ENCODE measurements around the gene TIRAP. TPM values are rescaled to one million over a fixed set of nuclear protein-coding genes. Genes with fewer than 3 reads are reported as not detected.

The TIRAP gene
- total and polyA plus RNA-seq, 2 of the 8 experiments (the other 6 are each of a cell fraction or from before 2014, with no cell fraction given) = 5.3 TPM

DNA sequence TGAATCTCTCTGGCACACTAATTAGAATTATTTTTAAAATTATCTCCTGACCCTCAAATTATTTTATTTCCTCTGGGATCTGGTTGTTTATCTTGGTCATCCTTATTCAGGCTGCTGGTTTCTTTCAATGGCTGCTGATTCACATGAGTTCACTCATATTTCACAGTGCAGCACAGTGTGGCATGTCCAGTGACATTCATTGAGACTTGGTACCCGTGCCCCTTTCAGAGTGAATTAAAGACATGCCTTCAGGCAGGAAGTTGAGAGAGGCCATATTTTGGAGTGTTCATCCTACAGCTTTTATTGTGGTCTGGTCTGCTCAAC is 34.5 kb downstream of the TIRAP start:
- POLR2A ChIA-PET (ENCODE audit: partially characterized antibody) = interaction anchor here (1.0 kb wide), 1 partner anchor 12 kb away, joined by 3 read pairs; no protein-coding TSS in a partner anchor
- H3K4me2 ChIP-seq (ENCODE audit: insufficient read depth in 1 of 2, low read depth in 2 of 2, low read length in 2 of 2) = no peak overlapping the region
- no peak for TF ChIP-seq RAD21 (IDR thresholded peaks at IDR 0.05 in 1 of 2, conservative IDR thresholded peaks at IDR 0.05 in 1 of 2; ENCODE audit: low read depth in 2 of 2, low read length in 2 of 2)
- TF ChIP-seq, protein P1, sequence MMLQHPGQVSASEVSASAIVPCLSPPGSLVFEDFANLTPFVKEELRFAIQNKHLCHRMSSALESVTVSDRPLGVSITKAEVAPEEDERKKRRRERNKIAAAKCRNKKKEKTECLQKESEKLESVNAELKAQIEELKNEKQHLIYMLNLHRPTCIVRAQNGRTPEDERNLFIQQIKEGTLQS (IDR thresholded peaks at IDR 0.05; ENCODE audit: insufficient read depth, low read depth, low read length) = no peak
- TF ChIP-seq GABPA (IDR thresholded peaks at IDR 0.05; ENCODE audit: borderline replicate concordance, insufficient read depth, low read length) = no peak
- TF ChIP-seq JUND (IDR thresholded peaks at IDR 0.05; ENCODE audit: low read length) = no peak
- no peak for TF ChIP-seq HDAC6 (IDR thresholded peaks at IDR 0.05; ENCODE audit: low read depth, low read length)
- no peak for TF ChIP-seq RNF2 (IDR thresholded peaks at IDR 0.05; ENCODE audit: borderline replicate concordance, low read depth, low read length, missing control alignments, poor library complexity, severe bottlenecking)
- TF ChIP-seq SUZ12 (IDR thresholded peaks at IDR 0.05; ENCODE audit: low read length) = no peak
- no peak for TF ChIP-seq SIRT6 (IDR thresholded peaks at IDR 0.05; ENCODE audit: low read length)
- TF ChIP-seq TEAD4 (IDR thresholded peaks at IDR 0.05; ENCODE audit: low read depth, low read length) = no peak
- TF ChIP-seq RBBP5 (IDR thresholded peaks at IDR 0.05; ENCODE audit: borderline replicate concordance, low read depth, low read length) = no peak
- TF ChIP-seq BACH1 (IDR thresholded peaks at IDR 0.05; ENCODE audit: low read length) = no peak
- TF ChIP-seq FOSL1 (IDR thresholded peaks at IDR 0.05; ENCODE audit: insufficient read depth, low read depth, low read length) = no peak
- no peak for TF ChIP-seq RFX5 (IDR thresholded peaks at IDR 0.05; ENCODE audit: borderline replicate concordance, low read depth, low read length)

More for the DNA sequence above, 34.5 kb downstream of the TIRAP start:
- no peak overlapping the region for H2BK120ac ChIP-seq (replicated peaks; ENCODE audit: low read depth, low read length)
- no peak overlapping the region for H4K91ac ChIP-seq (replicated peaks; ENCODE audit: insufficient read length, low read length)
- H3K56ac ChIP-seq (replicated peaks; ENCODE audit: insufficient read length, low read depth, low read length) = no peak overlapping the region
- H3K4ac ChIP-seq (replicated peaks; ENCODE audit: insufficient read length, low read depth, low read length) = no peak overlapping the region
- 87% methylated on average over 1 of the region's 1 CpG; no CpG with 5 or more reads in 1 of the 2 experiments for WGBS, 2 experiments (ENCODE audit: extremely low coverage in 1 of 2, insufficient coverage in 1 of 2, insufficient read length in 1 of 2, insufficient replicate concordance in 2 of 2, low coverage in 1 of 2, low lambda C conversion rate in 2 of 2, missing lambda C conversion rate in 1 of 2)
- no peak overlapping the region for H2AK5ac ChIP-seq (ENCODE audit: low read depth, low read length)
- H3K79me1 ChIP-seq (ENCODE audit: low read depth, low read length) = peaks cover 2% of the 10 kb centered on the region; the same call in 1 of the 2 replicates
- H4K20me1 ChIP-seq (replicated peaks in 1 of 2; ENCODE audit: control insufficient read depth in 1 of 2, insufficient read depth in 2 of 2, low read length in 2 of 2) = no peaks in the 10 kb centered on the region
- H3K36me3 ChIP-seq (ENCODE audit: control insufficient read depth in 2 of 4, insufficient read depth in 4 of 4, low read length in 3 of 4) = peaks cover 0 to 4% (median 0%) of the 10 kb centered on the region in 4 experiments; a peak in 1 of 8 replicates
- H3K14ac ChIP-seq (ENCODE audit: insufficient read length) = no peak overlapping the region
- H3K27ac ChIP-seq (ENCODE audit: low read depth, low read length) = no peak overlapping the region
- H3K4me3 ChIP-seq (ENCODE audit: extremely low read depth in 1 of 4, insufficient read depth in 2 of 4, low read depth in 3 of 4, low read length in 4 of 4) = no peak overlapping the region
- H3K9me3 ChIP-seq (ENCODE audit: insufficient read depth in 2 of 2, low read depth in 1 of 2, low read length in 1 of 2) = no peaks in the 10 kb centered on the region
- no peak for DNase-seq (ENCODE audit: low read depth in 1 of 2, low spot score in 2 of 2)
- no peak overlapping the region for H3K18ac ChIP-seq (ENCODE audit: extremely low read depth, low read length)
- H4K8ac ChIP-seq (ENCODE audit: extremely low read depth, insufficient read depth, low read length) = no peak overlapping the region
- H4K5ac ChIP-seq (ENCODE audit: insufficient read length, low read depth, low read length) = no peak overlapping the region
- H3K23me2 ChIP-seq (ENCODE audit: low read depth, low read length) = no peaks in the 10 kb centered on the region
- H2BK15ac ChIP-seq (ENCODE audit: low read length) = no peak overlapping the region
- no peak overlapping the region for H2BK20ac ChIP-seq (ENCODE audit: low read length)
- H2BK5ac ChIP-seq (ENCODE audit: low read depth, low read length) = no peak overlapping the region; the same call in 1 of the 2 replicates
- FAIRE-seq = no peak
- H3K23ac ChIP-seq (ENCODE audit: insufficient read length) = no peak overlapping the region
- H3K4me1 ChIP-seq (replicated peaks in 1 of 4; ENCODE audit: control insufficient read depth in 3 of 4, insufficient read depth in 4 of 4, low read length in 3 of 4) = no peaks in the 10 kb centered on the region; a peak in 1 of 7 replicates
- no peak overlapping the region for H2BK12ac ChIP-seq (ENCODE audit: low read depth, low read length)
- no peak overlapping the region for H3K9ac ChIP-seq (replicated peaks in 1 of 4; ENCODE audit: extremely low read depth in 1 of 4, low read depth in 3 of 4, low read length in 3 of 4)
- no peak overlapping the region for H2AFZ ChIP-seq (ENCODE audit: low read length)
- CTCF ChIA-PET (ENCODE audit: partially characterized antibody) = interaction anchor here (1.9 to 2.5 kb wide), 2 partner anchors 10 to 164 kb away, joined by 6 to 17 read pairs; no protein-coding TSS in a partner anchor
- H3K79me2 ChIP-seq (ENCODE audit: control insufficient read depth in 1 of 2, insufficient read depth in 2 of 2, low read length in 2 of 2) = no peaks in the 10 kb centered on the region
- no peaks in the 10 kb centered on the region for H3K27me3 ChIP-seq (replicated peaks in 1 of 4; ENCODE audit: control insufficient read depth in 3 of 4, extremely low read depth in 1 of 4, insufficient read depth in 3 of 4, low read length in 3 of 4)

All from H1 (cell line).